A549 (cell line): Measurements from ENCODE around the gene SUSD1.

Source experiments
- BHLHE40 ChIP-seq: IDR thresholded peaks from 2 replicates; pipeline ENCODE4 v1.6.1; 2012; ENCODE audit warnings: low read depth, low read length, inconsistent platforms
- CTCF ChIP-seq: fragments of >200 bp; sonication (Bioruptor Twin); formaldehyde crosslinking; IDR thresholded peaks from 3 replicates; pipeline ENCODE4 v1.5.1; 2016
- EP300 ChIP-seq, 2 experiments: fragments of >200 bp; sonication (Bioruptor Twin); formaldehyde crosslinking; IDR thresholded peaks; 2 replicates in 1 of 2; 3 replicates in 1 of 2; pipeline ENCODE4 v1.6.1; 2016 to 2017
- HEYL ChIP-seq: fragments of 250-450 bp; sonication (Bioruptor Pico); IDR thresholded peaks from 2 replicates; pipeline ENCODE4 v1.8.0; 2021; ENCODE audit warnings: mild to moderate bottlenecking, moderate library complexity
- HOXA7 ChIP-seq: fragments of 250-450 bp; sonication (Bioruptor Pico); IDR thresholded peaks from 2 replicates; pipeline ENCODE4 v1.5.0; 2020; ENCODE audit warnings: mild to moderate bottlenecking, moderate library complexity
- MAFK ChIP-seq: fragments of 450-650 bp; IDR thresholded peaks from 2 replicates; pipeline ENCODE4 v1.6.1; 2014; ENCODE audit not compliant: partially characterized antibody
- MYC ChIP-seq: IDR thresholded peaks from 2 replicates; pipeline ENCODE4 v1.6.1; 2012; ENCODE audit warnings: mild to moderate bottlenecking, inconsistent platforms, low read length, improper control_type of control experiment, borderline replicate concordance
- POLR2A ChIP-seq: IDR thresholded peaks from 2 replicates; pipeline ENCODE4 v1.6.1; 2012; ENCODE audit warnings: mild to moderate bottlenecking, low read length
- REST ChIP-seq: fragments of 200-600 bp; sonication (generic); IDR thresholded peaks from 2 replicates; pipeline ENCODE4 v1.6.1; 2016; ENCODE audit warnings: antibody characterized with exemption, mild to moderate bottlenecking, moderate library complexity
- SREBF2 ChIP-seq: fragments of 450-650 bp; IDR thresholded peaks from 2 replicates; pipeline ENCODE4 v1.6.1; 2014; ENCODE audit warnings: mild to moderate bottlenecking, moderate library complexity

GRCh38 chr9:112031400-112031799, 143.7 kb downstream of the SUSD1 start:
- TF ChIP-seq CTCF (no peak), BHLHE40 (no peak), HOXA7 (no peak), MYC (no peak), MAFK (no peak), SREBF2 (no peak), POLR2A (no peak), REST (no peak), HEYL (CRISPR knock-in tag) (no peak), EP300 (IDR thresholded peaks at IDR 0.05) (no peak)
